ENCODE measurements around the gene SLC4A4.

DNA sequence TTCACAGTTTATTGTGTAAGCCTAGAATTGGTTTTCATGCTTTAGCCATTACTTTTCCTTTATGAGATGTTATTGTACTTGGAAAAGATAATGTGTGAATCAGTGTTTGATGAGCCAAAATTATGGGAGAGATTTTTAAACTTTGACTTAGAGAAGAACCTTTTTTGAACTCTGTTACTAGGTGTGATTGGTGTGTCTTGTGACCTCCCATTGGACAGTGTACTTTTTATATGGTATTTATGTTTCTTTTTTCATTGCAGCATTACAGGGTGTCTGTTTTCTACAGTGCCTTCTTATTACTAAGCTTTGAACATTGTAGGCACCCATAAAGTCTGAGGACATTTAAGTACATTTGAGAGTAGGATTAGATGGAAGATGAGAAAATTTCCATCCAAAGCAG lies 91.1 kb downstream of the SLC4A4 start:
- TF ChIP-seq, protein P1, sequence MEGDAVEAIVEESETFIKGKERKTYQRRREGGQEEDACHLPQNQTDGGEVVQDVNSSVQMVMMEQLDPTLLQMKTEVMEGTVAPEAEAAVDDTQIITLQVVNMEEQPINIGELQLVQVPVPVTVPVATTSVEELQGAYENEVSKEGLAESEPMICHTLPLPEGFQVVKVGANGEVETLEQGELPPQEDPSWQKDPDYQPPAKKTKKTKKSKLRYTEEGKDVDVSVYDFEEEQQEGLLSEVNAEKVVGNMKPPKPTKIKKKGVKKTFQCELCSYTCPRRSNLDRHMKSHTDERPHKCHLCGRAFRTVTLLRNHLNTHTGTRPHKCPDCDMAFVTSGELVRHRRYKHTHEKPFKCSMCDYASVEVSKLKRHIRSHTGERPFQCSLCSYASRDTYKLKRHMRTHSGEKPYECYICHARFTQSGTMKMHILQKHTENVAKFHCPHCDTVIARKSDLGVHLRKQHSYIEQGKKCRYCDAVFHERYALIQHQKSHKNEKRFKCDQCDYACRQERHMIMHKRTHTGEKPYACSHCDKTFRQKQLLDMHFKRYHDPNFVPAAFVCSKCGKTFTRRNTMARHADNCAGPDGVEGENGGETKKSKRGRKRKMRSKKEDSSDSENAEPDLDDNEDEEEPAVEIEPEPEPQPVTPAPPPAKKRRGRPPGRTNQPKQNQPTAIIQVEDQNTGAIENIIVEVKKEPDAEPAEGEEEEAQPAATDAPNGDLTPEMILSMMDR (IDR thresholded peaks at IDR 0.05; ENCODE audit: poor library complexity), result no peak
- TF ChIP-seq EZH2 (IDR thresholded peaks at IDR 0.05; ENCODE audit: borderline replicate concordance), result no peak
- no peak for TF ChIP-seq EZH2phosphoT487 (IDR thresholded peaks at IDR 0.05; ENCODE audit: low read depth, severe bottlenecking, unreplicated experiment)
